Measurements from ENCODE around the gene PKNOX2. TPM values are rescaled to one million over a fixed set of nuclear protein-coding genes. Genes with fewer than 3 reads are reported as not detected.

The PKNOX2 gene
- total RNA-seq, 5 donors from 2014 or later (not counting 1 experiment from before 2014, with no cell fraction given), result 0.55 TPM; not detected in 4

DNA sequence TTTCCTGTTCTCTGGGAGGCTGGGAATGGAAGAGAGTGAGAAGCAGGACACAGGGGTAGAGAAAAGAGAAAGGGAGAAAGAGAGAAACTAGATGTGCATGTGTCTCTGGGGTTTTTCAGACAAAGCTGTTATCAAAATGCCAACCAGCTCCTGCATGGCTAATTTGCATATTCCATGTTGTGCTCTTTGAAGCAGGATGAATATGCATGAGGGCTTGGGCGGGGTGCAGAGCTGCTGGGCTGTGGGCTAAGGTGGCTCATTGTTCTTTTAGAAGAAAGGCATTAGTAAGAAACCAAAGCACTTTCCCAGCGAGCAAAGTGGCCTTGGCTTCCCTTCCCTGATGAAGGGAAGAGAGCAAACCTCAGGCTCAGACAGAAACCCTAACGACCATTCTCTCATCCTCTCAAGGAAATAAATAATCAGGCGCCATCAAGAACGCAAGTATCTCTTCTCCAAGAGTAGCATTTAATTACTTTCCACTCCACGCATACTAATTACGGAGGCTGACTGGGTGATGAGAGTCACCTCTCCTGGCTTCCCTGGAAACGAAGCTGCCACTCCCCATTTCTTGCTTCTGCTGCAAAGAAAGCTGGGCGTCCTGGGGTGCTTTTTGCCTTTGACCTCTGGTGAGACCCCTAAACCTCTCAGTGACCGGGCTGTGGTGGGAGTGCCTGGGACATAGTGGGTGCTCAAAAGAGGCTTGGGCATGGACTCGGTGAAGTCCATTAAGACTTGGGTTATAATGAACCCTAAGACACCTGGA lies 277.3 kb downstream of the PKNOX2 start:
- Mint-ChIP-seq H3K9me3 (no peaks in the 10 kb centered on the region), H3K4me1 (no peaks in the 10 kb centered on the region), H3K27ac (no peak overlapping the region), H3K4me3 (no peak overlapping the region), H3K27me3 (peaks cover 40 to 50% of the 10 kb centered on the region in 2 donors), H3K36me3 (no peaks in the 10 kb centered on the region)
- POLR2A ChIA-PET, result interaction anchor here in 1 of 2 donors (0.5 kb wide), 1 partner anchor 25 kb away, joined by 3 read pairs; no protein-coding TSS in a partner anchor
- no peaks in the 10 kb centered on the region for H3K9me3 ChIP-seq
- DNase-seq (no peak), ATAC-seq (replicated peaks in 1 of 4) (no peak)
- no peak overlapping the region for H3K27ac ChIP-seq (ENCODE audit: low read length)
- H3K4me3 ChIP-seq (ENCODE audit: control insufficient read depth in 1 of 2, extremely low read depth in 1 of 2, low read length in 1 of 2), result no peak overlapping the region
- H3K36me3 ChIP-seq (ENCODE audit: control insufficient read depth in 2 of 2, extremely low read depth in 1 of 2, insufficient read depth in 1 of 2, low read length in 1 of 2), result no peaks in the 10 kb centered on the region
- CTCF ChIA-PET, result no interaction called here
- no peaks in the 10 kb centered on the region for H3K4me1 ChIP-seq (ENCODE audit: control insufficient read depth in 1 of 2, extremely low read depth in 1 of 2, insufficient read depth in 2 of 2, low read length in 2 of 2)
- peaks cover 2 to 28% of the 10 kb centered on the region in 2 experiments for H3K27me3 ChIP-seq (replicated peaks in 1 of 2; ENCODE audit: control insufficient read depth in 2 of 2, extremely low read depth in 1 of 2, insufficient read depth in 2 of 2, low read length in 1 of 2)
- 62% methylated on average over 8 of the region's 11 CpGs for WGBS (ENCODE audit: insufficient coverage)

DNA sequence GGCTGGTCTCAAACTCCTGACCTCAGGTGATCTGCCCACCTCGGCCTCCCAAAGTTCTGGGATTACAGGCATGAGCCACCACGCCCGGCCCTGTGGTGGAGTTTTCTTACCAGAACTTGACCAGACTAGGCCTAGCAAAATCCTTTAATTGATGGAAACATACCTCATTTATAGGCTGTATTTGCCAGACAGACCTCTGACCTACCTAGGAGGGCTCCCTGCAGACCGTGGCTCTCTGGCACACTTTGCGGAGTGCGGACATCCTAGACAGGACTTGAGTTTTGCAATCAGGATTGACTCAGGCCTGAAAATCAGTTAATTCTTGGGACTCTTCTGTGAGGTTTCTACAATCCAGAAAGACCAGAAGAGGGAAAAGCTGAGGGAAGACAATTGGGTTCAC lies 278.4 kb downstream of the PKNOX2 start:
- no peaks in the 10 kb centered on the region for H3K36me3 Mint-ChIP-seq
- no peaks in the 10 kb centered on the region for H3K4me1 ChIP-seq (ENCODE audit: control insufficient read depth in 1 of 2, extremely low read depth in 1 of 2, insufficient read depth in 2 of 2, low read length in 2 of 2)
- no peak overlapping the region for H3K4me3 ChIP-seq (ENCODE audit: control insufficient read depth in 1 of 2, extremely low read depth in 1 of 2, low read length in 1 of 2)
- no peaks in the 10 kb centered on the region for H3K9me3 ChIP-seq
- 90% methylated on average over 2 of the region's 6 CpGs for WGBS (ENCODE audit: insufficient coverage)
- no peaks in the 10 kb centered on the region for H3K9me3 Mint-ChIP-seq
- no peak overlapping the region for H3K4me3 Mint-ChIP-seq
- H3K27me3 ChIP-seq (replicated peaks in 1 of 2; ENCODE audit: control insufficient read depth in 2 of 2, extremely low read depth in 1 of 2, insufficient read depth in 2 of 2, low read length in 1 of 2), result peaks cover 2 to 28% of the 10 kb centered on the region in 2 experiments
- peaks cover 37 to 46% of the 10 kb centered on the region in 2 donors for H3K27me3 Mint-ChIP-seq
- no peaks in the 10 kb centered on the region for H3K36me3 ChIP-seq (ENCODE audit: control insufficient read depth in 2 of 2, extremely low read depth in 1 of 2, insufficient read depth in 1 of 2, low read length in 1 of 2)
- no peak for ATAC-seq (replicated peaks in 1 of 4)
- no peak overlapping the region for H3K27ac Mint-ChIP-seq
- no peak for DNase-seq
- H3K27ac ChIP-seq (ENCODE audit: low read length), result no peak overlapping the region
- no peaks in the 10 kb centered on the region for H3K4me1 Mint-ChIP-seq
- CTCF ChIA-PET, result no interaction called here
- POLR2A ChIA-PET, result interaction anchor here (0.6 to 0.7 kb wide), 2 partner anchors 27 to 256 kb away, joined by 3 read pairs; no protein-coding TSS in a partner anchor

DNA sequence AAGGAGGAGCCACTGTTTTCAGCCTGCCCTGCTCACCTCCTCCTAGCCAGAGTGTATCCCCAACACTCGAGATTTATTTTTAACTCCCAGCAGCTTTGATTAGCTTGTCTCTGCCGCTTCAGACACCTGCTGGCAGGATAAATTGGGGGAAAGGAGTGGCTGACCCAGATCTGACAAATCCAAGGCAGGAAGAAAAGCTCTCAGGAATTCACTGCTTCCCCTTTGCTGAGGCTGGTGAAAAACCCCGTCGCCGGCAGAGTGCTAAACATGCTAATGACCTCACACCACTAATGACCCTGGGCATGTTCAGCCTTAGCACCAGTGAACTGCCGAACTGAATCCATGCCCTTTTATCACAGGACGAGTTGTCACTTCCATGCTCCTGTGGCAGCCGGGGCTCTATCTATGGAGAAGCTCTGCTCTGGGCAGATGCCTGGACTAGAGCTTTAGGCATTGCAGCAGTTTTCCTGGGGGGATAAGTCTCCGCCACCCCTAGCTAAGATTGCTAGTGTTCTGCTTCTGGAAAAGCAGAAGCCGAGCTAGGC lies 279.3 kb downstream of the PKNOX2 start:
- Mint-ChIP-seq H3K36me3 (no peaks in the 10 kb centered on the region), H3K4me3 (no peak overlapping the region), H3K9me3 (no peaks in the 10 kb centered on the region), H3K27ac (no peak overlapping the region), H3K4me1 (no peaks in the 10 kb centered on the region), H3K27me3 (peaks cover 31 to 37% of the 10 kb centered on the region in 2 donors)
- H3K36me3 ChIP-seq (ENCODE audit: control insufficient read depth in 2 of 2, extremely low read depth in 1 of 2, insufficient read depth in 1 of 2, low read length in 1 of 2), result no peaks in the 10 kb centered on the region
- 39% methylated on average over 4 of the region's 10 CpGs for WGBS (ENCODE audit: insufficient coverage)
- POLR2A ChIA-PET, result no interaction called here
- H3K27ac ChIP-seq (ENCODE audit: low read length), result no peak overlapping the region
- H3K9me3 ChIP-seq, result no peaks in the 10 kb centered on the region
- DNase-seq (no peak), ATAC-seq (replicated peaks in 1 of 4) (no peak)
- H3K4me3 ChIP-seq (ENCODE audit: control insufficient read depth in 1 of 2, extremely low read depth in 1 of 2, low read length in 1 of 2), result no peak overlapping the region
- H3K4me1 ChIP-seq (ENCODE audit: control insufficient read depth in 1 of 2, extremely low read depth in 1 of 2, insufficient read depth in 2 of 2, low read length in 2 of 2), result no peaks in the 10 kb centered on the region
- CTCF ChIA-PET, result no interaction called here
- peaks cover 2 to 23% of the 10 kb centered on the region in 2 experiments for H3K27me3 ChIP-seq (replicated peaks in 1 of 2; ENCODE audit: control insufficient read depth in 2 of 2, extremely low read depth in 1 of 2, insufficient read depth in 2 of 2, low read length in 1 of 2)

DNA sequence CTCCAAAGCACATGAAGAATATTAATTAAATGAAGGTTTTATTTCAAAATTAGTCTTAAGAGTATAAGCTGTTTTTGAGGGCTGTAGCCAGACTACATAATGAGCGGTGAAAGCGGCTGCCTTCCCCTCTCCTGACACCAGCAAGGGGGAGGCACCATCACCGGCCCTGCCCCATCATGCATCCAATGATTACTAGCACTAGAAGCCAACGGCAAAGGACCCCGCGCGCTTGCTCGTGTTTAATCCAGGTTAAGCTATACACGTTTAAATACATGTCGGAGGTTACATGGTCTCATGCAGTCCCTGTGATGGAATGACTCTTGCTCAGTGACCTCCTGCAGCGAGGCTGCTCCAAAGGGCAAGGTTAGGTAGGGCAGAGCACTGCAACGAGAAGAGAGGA lies 281.2 kb downstream of the PKNOX2 start:
- WGBS (ENCODE audit: insufficient coverage), result 87% methylated on average over 9 of the region's 12 CpGs
- CTCF ChIA-PET, result no interaction called here
- Mint-ChIP-seq H3K4me3 (no peak overlapping the region), H3K27ac (no peak overlapping the region), H3K4me1 (no peaks in the 10 kb centered on the region), H3K9me3 (no peaks in the 10 kb centered on the region), H3K27me3 (peaks cover 23 to 27% of the 10 kb centered on the region in 2 donors), H3K36me3 (no peaks in the 10 kb centered on the region)
- Histone ChIP-seq H3K4me3 (ENCODE audit: control insufficient read depth in 1 of 2, extremely low read depth in 1 of 2, low read length in 1 of 2) (no peak overlapping the region), H3K27me3 (replicated peaks in 1 of 2; ENCODE audit: control insufficient read depth in 2 of 2, extremely low read depth in 1 of 2, insufficient read depth in 2 of 2, low read length in 1 of 2) (peaks cover 2 to 17% of the 10 kb centered on the region in 2 experiments), H3K4me1 (ENCODE audit: control insufficient read depth in 1 of 2, extremely low read depth in 1 of 2, insufficient read depth in 2 of 2, low read length in 2 of 2) (no peaks in the 10 kb centered on the region), H3K27ac (ENCODE audit: low read length) (no peak overlapping the region), H3K9me3 (no peaks in the 10 kb centered on the region), H3K36me3 (ENCODE audit: control insufficient read depth in 2 of 2, extremely low read depth in 1 of 2, insufficient read depth in 1 of 2, low read length in 1 of 2) (no peaks in the 10 kb centered on the region)
- POLR2A ChIA-PET, result no interaction called here
- ATAC-seq (replicated peaks in 1 of 4) (no peak), DNase-seq (no peak)

GRCh38 chr11:125446279-125446678 lies 281.7 kb downstream of the PKNOX2 start:
- no peaks in the 10 kb centered on the region for H3K4me1 ChIP-seq (ENCODE audit: control insufficient read depth in 1 of 2, extremely low read depth in 1 of 2, insufficient read depth in 2 of 2, low read length in 2 of 2)
- peaks cover 2 to 13% of the 10 kb centered on the region in 2 experiments for H3K27me3 ChIP-seq (replicated peaks in 1 of 2; ENCODE audit: control insufficient read depth in 2 of 2, extremely low read depth in 1 of 2, insufficient read depth in 2 of 2, low read length in 1 of 2)
- no CpG with 5 or more reads among the region's 7 CpGs for WGBS (ENCODE audit: insufficient coverage)
- no peak overlapping the region for H3K27ac ChIP-seq (ENCODE audit: low read length)
- no peaks in the 10 kb centered on the region for H3K36me3 ChIP-seq (ENCODE audit: control insufficient read depth in 2 of 2, extremely low read depth in 1 of 2, insufficient read depth in 1 of 2, low read length in 1 of 2)
- DNase-seq (no peak), ATAC-seq (replicated peaks in 1 of 4) (no peak)
- CTCF ChIA-PET, result no interaction called here
- H3K9me3 Mint-ChIP-seq, result no peaks in the 10 kb centered on the region
- H3K4me1 Mint-ChIP-seq, result peaks cover 0 to 3% (median 2%) of the 10 kb centered on the region in 3 donors
- no peak overlapping the region for H3K4me3 ChIP-seq (ENCODE audit: control insufficient read depth in 1 of 2, extremely low read depth in 1 of 2, low read length in 1 of 2)
- no peaks in the 10 kb centered on the region for H3K36me3 Mint-ChIP-seq
- H3K27me3 Mint-ChIP-seq, result peaks cover 19 to 22% of the 10 kb centered on the region in 2 donors
- H3K27ac Mint-ChIP-seq, result no peak overlapping the region
- no peaks in the 10 kb centered on the region for H3K9me3 ChIP-seq
- POLR2A ChIA-PET, result no interaction called here
- no peak overlapping the region for H3K4me3 Mint-ChIP-seq

DNA sequence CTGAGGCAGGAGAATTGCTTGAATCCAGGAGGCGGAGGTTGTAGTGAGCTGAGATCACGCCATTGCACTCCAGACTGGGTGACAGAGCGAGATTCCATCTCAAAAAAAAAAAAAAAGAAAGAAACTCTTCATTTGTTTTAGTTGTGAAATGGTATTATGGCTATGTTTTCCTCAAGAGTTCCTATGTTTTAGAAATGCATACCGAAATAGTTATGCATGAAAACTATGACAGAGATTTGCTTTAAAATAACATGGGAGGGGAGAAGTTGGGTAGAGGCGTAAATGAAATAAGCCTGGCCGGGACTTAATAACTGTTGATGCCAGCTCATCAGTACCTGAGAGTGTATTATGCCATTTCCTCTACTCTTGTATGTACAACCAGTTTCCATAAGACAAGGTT lies 283.2 kb downstream of the PKNOX2 start:
- H3K36me3 ChIP-seq (ENCODE audit: control insufficient read depth in 2 of 2, extremely low read depth in 1 of 2, insufficient read depth in 1 of 2, low read length in 1 of 2), result no peaks in the 10 kb centered on the region
- H3K27ac ChIP-seq (ENCODE audit: low read length), result no peak overlapping the region
- no peaks in the 10 kb centered on the region for H3K9me3 ChIP-seq
- no peaks in the 10 kb centered on the region for H3K4me1 ChIP-seq (ENCODE audit: control insufficient read depth in 1 of 2, extremely low read depth in 1 of 2, insufficient read depth in 2 of 2, low read length in 2 of 2)
- CTCF ChIA-PET, result no interaction called here
- H3K36me3 Mint-ChIP-seq, result no peaks in the 10 kb centered on the region
- H3K4me1 Mint-ChIP-seq, result peaks cover 0 to 14% (median 8%) of the 10 kb centered on the region in 3 donors
- H3K27ac Mint-ChIP-seq, result no peak overlapping the region
- H3K27me3 Mint-ChIP-seq, result peaks cover 9 to 14% of the 10 kb centered on the region in 2 donors
- POLR2A ChIA-PET, result interaction anchor here in 1 of 2 donors (0.7 kb wide), 1 partner anchor 420 kb away, joined by 5 read pairs; no protein-coding TSS in a partner anchor
- H3K27me3 ChIP-seq (replicated peaks in 1 of 2; ENCODE audit: control insufficient read depth in 2 of 2, extremely low read depth in 1 of 2, insufficient read depth in 2 of 2, low read length in 1 of 2), result peaks cover 2 to 13% of the 10 kb centered on the region in 2 experiments
- WGBS (ENCODE audit: insufficient coverage), result 86% methylated on average over 1 of the region's 6 CpGs
- ATAC-seq (replicated peaks in 1 of 4) (no peak), DNase-seq (no peak)
- no peak overlapping the region for H3K4me3 ChIP-seq (ENCODE audit: control insufficient read depth in 1 of 2, extremely low read depth in 1 of 2, low read length in 1 of 2)
- H3K4me3 Mint-ChIP-seq, result no peak overlapping the region
- H3K9me3 Mint-ChIP-seq, result no peaks in the 10 kb centered on the region
